AML-193 (cell line): Measurements from ENCODE around the gene NOL11.
"Not testable (repeated sequence)": the region's sequence is repeated elsewhere in the genome, so short reads cannot be mapped to it uniquely, and the experiment has no call there.

Source experiments
- DNase-seq, 2 experiments: peaks; one replicate each; lab custom pipeline; 2025; lab: John Stamatoyannopoulos, UW

NOL11 gene

GRCh38 chr17:67708378-67708777 is 9.4 kb upstream of the NOL11 start:
- no peak for DNase-seq

- no peak for DNase-seq
Measured at GRCh38 chr17:67711916-67712315, 5.8 kb upstream of the NOL11 start.

DNA sequence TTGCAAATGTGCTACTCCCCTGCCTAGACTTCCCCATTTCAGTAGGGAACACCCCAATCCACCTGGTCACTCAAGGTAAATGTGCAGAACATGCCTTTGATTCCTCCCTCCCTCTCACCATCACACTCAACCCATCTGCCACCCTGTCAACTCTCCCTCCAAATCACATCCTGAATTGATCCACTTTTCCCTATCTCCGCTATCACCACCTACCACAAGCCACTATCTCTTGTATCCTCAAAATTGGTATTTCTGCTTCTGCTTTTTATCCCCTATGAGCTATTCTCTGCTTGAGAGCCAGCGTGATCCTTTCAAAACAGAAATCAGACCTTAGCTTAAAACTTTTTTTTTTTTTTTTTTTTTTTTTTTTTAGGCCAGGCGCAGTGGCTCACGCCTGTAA is 5.4 kb upstream of the NOL11 start:
- DNase-seq, result no peak

GRCh38 chr17:67713169-67713568 is 4.6 kb upstream of the NOL11 start:
- DNase-seq, result no peak

- no peak for DNase-seq
Measured at GRCh38 chr17:67716405-67716798, 1.3 kb upstream of the NOL11 start.

GRCh38 chr17:67717192-67717623 is 528 bp upstream of the NOL11 start:
- no peak for DNase-seq

DNA sequence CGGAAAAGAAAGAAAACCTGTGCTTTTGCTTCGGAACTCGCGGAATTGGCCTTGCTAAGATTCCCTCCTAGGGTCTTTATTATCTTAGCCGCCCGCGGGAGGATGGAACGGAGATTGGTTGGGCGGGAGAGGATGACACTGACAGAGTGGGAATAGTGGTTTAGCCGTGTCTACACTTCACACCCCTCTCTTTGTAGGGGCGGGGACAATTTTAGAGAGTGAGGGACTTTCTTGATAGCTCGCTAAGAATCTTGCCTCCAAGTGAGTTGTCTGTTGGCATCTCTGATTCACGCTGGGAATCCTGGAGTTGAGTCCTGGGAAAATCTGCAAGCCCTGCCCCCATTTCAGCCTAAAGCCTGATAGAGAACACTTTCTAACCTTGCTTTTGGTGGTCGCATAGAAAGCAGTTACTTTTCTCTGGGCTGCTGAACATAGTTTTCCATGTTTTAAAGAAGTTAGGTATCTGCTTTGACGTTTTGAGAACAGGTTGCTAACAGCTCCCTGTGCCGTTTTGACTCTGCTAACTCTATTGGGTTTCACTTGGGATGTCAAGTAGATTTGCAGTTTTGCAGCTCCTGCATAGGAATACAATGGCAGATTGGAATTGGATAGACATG is 697 bp downstream of the NOL11 start:
- peak in 1 of 2 experiments; percentile 55 for DNase-seq

- peak in 1 of 2 experiments; percentile 13 for DNase-seq
Measured at GRCh38 chr17:67725373-67725791, 7.6 kb downstream of the NOL11 start.

DNA sequence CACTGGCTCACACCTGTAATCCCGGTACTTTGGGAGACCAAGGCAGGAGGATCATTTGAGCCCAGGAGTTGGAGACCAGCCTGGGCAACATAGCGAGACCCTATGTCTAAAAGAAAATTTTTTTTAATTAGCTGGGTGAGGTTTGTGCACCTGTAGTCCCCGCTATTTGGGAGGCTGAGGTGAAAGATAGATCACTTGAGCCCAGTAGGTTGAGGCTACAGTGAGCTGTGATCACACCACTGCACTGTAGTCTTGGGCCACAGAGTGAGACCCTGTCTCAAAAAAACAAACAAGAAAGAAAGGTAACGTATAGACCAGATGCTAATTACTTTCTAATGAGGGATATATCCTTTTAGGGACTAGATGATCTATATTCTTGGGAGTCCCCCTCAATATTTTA is 8.1 kb downstream of the NOL11 start:
- DNase-seq, result no peak

- DNase-seq, result not testable (repeated sequence)
Measured at GRCh38 chr17:67727152-67728039, 9.7 kb downstream of the NOL11 start.

DNA sequence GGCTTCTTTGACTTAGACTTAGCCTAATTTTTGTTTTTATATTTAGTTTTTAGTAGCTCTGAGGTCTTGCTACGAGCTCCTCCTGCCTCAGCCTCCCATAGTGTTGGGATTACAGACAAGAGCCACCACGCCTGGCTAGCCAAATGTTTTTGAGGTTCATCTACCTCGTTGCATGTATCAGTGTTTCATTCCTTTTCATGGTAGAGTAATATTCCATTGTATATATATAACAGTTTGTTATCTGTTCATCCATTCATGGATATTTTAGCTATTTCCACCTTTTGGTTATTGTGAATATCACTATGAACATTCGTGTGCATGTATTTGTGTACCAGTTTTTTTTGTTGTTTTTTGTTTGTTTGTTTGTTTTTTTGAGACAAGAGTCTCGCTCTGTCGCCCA is 12.2 kb downstream of the NOL11 start:
- DNase-seq, result no peak

- DNase-seq, result no peak
Measured at GRCh38 chr17:67730731-67731130, 13.0 kb downstream of the NOL11 start.

- no peak for DNase-seq
Measured at GRCh38 chr17:67733449-67733848, 15.7 kb downstream of the NOL11 start.

GRCh38 chr17:67737145-67737544 is 19.4 kb downstream of the NOL11 start:
- DNase-seq, result no peak

DNA sequence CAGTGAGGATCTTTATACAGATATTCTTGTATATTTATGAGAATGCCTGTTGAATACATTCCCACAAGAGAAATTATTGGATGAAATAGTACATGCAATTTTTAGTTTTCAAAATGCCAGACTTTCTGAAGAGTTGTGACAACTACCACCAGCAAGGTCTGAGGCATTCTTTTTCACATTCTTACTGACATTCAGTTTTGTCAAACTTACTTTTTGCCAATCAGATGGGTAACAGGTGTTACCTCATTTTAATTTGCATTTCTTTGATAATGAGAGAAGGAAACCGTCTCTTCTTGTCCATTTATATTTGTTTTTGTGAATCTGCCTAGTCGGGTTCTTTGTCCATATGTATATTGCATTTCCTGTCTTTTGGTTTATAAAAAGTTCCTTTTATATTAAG is 24.3 kb downstream of the NOL11 start:
- no peak for DNase-seq

DNA sequence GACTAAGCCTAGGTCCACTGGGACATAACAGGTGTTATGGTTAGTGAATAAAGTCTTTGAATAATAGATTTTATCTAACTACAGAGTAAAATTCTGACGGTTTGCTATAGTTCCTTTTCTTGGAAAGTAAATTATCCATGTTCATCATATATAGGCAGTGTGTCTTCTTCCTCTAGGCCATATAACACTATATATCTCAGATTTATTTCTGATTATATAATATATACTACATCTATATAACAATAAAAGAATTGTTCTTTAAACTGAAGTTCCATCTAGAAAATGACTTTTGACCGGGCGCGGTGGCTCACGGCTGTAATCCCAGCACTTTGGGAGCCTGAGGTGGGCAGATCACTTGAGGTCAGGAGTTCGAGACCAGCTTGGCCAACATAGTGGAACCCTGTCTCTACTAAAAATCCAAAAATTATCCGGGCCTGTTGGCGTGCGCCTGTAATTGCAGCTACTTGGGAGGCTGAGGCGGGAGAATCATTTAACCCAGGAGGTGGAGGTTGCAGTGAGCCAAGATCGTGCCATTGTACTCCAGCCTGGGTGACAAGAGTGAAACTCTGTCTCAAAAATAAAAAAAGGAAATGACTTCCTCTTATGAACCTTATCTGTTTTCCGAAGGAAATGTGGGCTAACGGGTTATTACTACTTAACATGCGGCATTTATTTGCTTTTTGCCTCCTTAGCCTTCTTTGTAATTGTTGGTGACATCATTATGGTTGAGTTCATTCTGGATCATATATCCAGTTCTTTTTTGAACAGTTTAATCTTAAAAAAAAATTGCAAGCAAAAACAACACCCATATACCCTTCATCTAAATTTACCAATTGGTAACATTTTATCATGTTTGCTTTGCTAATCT is 29.2 kb downstream of the NOL11 start:
- peak; percentile 19 to 22 for DNase-seq

DNA sequence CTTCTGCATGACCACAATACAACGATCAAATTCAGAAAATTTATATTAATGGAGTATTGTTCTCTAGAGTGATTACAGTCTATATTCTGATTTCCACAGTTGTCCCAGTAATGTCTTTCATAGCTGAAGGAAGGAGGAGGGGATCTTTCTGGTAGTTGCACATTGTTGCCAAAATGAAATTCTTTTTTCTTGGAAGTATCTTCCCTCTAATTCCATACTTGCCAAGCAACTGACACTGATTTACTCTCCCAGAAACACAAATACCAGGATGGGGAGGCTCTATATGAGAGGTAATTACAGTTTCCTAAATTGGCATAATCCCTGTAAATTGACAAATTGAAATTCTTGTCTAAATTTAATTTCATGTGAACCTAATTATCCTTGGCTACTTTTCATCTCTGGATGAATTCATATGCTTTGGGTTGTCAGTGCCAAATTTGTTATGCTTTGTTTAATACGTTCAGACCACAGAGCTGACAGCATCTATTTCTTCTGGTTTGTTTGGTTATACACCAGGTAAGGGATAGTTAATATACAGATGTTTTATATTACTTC is 30.0 kb downstream of the NOL11 start:
- DNase-seq, result no peak

DNA sequence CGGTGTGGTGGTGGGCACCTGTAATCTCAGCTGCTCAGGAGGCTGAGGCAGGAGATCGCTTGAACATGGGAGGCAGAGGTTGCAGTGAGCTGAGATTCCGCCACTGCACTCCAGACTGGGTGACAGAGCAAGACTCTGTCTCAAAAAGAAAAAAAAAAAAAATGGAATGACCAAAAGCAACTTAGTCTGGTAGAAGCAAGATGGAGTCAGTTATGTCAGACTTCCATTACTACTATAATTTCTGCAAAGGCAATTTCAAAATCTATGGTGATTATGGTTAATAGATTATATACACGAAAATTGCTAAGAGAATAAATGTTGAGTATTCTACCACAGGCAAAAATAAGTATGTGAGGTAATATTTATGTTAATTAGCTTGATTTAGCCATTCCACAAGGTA is 32.3 kb downstream of the NOL11 start:
- no peak for DNase-seq

DNA sequence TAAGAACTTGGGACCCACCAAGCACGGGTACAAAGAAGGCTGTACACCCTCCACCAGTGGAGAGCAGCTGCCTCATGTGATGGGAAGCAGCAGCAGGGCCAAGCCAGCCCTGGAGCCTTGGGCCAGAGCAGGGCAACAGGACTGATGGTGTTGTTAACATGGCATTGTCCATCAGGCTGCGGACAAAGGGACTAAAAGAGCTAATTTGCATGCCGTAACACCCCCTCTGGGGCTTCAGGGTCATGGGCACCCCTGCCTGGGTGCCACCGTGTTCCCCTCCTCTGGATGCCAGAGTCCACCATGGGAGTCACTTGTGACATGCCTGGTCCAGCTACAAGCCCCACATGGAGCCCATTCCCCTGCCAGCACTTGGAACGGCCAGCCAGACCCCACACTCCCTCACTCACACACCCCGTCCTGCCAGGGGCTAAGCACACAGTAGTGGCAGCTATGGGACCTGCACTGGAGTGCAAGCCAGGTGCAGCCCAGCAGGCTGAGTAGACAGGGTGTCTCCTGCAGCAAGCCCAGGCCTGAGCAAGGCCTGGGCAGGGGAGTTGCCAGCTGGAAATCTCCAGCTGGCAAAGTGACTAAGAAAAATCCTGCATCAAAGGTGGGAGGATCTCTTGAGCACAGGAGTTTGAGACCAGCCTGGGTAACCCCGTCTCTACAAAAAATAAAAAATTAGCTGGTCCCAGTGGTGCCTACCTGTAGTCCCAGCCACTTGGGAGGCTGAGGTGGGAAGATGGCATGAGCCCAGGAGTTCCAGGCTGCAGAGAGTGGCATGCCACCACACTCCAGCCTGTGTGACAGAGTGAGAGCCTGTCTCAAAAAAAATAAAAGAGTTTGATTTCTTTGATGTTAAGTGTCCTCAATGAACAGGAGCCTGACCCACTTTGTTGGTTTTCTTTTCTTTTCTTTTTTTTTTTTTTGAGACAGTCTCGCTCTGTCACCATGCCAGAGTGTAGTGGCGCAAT is 33.7 kb downstream of the NOL11 start:
- no peak for DNase-seq

- DNase-seq, result not testable (repeated sequence)
Measured at GRCh38 chr17:67752160-67752559, 34.4 kb downstream of the NOL11 start.

DNA sequence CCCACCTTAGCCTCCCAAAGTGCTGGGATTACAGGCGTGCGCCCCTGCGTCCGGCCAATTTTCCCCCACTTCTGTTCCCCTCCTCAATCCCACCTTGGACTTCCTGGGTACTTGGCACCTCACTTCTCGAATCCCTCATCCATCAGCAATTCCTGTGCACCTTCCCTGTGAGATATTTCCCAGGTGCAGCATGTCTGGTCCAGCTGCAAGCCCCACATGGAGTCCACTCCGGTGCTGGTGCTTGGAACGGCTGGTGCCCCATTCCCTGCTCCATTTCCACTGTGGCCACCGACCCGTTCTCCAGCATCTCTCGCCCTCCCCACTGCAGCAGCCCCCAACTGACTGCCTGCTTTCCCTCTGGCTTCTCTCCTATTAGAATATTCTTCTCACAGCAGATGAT is 35.3 kb downstream of the NOL11 start:
- DNase-seq, result no peak
